Smooth muscle cell (in vitro differentiated cells): Measurements from ENCODE around the gene RPGRIP1L. TPM values are rescaled to one million over a fixed set of nuclear protein-coding genes. Genes with fewer than 3 reads are reported as not detected.

Source experiments
- DNase-seq: peaks from one replicate; lab custom pipeline; 2025; ENCODE audit not compliant: unreplicated experiment; lab: John Stamatoyannopoulos, UW
- H2AFZ ChIP-seq: fragments of 200-600 bp; sonication (generic); 2 replicates; pipeline ENCODE4 v1.6.0; 2016; ENCODE audit warnings: antibody characterized with exemption, low read depth, mild to moderate bottlenecking
- H3F3A ChIP-seq: fragments of 200-600 bp; sonication (generic); 2 replicates; pipeline ENCODE4 v1.6.0; 2017; ENCODE audit warnings: antibody characterized with exemption, low read depth
- H3K27ac ChIP-seq: fragments of 200-600 bp; sonication (generic); 2 replicates; pipeline ENCODE4 v1.5.1; 2016; ENCODE audit warnings: low read depth, mild to moderate bottlenecking
- H3K27me3 ChIP-seq: fragments of 200-600 bp; sonication (generic); 2 replicates; pipeline ENCODE4 v1.6.1; 2016; ENCODE audit warnings: low read depth, mild to moderate bottlenecking
- H3K36me3 ChIP-seq: fragments of 200-600 bp; sonication (generic); 2 replicates; pipeline ENCODE4 v1.5.1; 2016; ENCODE audit warnings: low read depth
- H3K4me1 ChIP-seq: fragments of 200-600 bp; sonication (generic); 2 replicates; pipeline ENCODE4 v1.5.1; 2016; ENCODE audit warnings: low read depth
- H3K4me2 ChIP-seq: fragments of 200-600 bp; sonication (generic); 2 replicates; pipeline ENCODE4 v1.6.0; 2016; ENCODE audit warnings: mild to moderate bottlenecking
- H3K4me3 ChIP-seq: fragments of 200-600 bp; sonication (generic); 2 replicates; pipeline ENCODE4 v1.5.1; 2016; ENCODE audit warnings: mild to moderate bottlenecking
- H3K79me2 ChIP-seq: fragments of 200-600 bp; sonication (generic); 2 replicates; pipeline ENCODE4 v1.6.0; 2016; ENCODE audit warnings: low read depth, mild to moderate bottlenecking
- H3K9ac ChIP-seq: fragments of 200-600 bp; sonication (generic); 2 replicates; pipeline ENCODE4 v1.6.0; 2016; ENCODE audit warnings: low read depth
- H3K9me3 ChIP-seq: fragments of 200-600 bp; sonication (generic); replicated peaks from 2 replicates; pipeline ENCODE4 v1.5.1; 2016; ENCODE audit warnings: low read depth
- H4K20me1 ChIP-seq: fragments of 200-600 bp; sonication (generic); 2 replicates; pipeline ENCODE4 v1.6.0; 2016; ENCODE audit warnings: low read depth
- CTCF ChIP-seq: fragments of 200-600 bp; sonication (generic); IDR thresholded peaks from 2 replicates; pipeline ENCODE4 v1.5.1; 2017; ENCODE audit warnings: borderline replicate concordance, mild to moderate bottlenecking, antibody characterized with exemption; ENCODE audit not compliant: insufficient read depth, poor library complexity, severe bottlenecking
- WGBS: methylation state at CpG from one replicate; pipeline ENCODE4 v1.1.7; 2016; ENCODE audit warnings: low lambda C conversion rate; 5-methylcytosine and 5-hydroxymethylcytosine counted together
- polyA plus RNA-seq: library from polyadenylated mRNA; unstranded; fragments of >200 nt; fragmentation: Nextera tagmentation; extraction: Ambion mirVana; gene quantifications from 2 replicates; pipeline ENCODE4 v1.2.1, GENCODE V29; 2016
- total RNA-seq: library from RNA; depleted of rRNA; stranded (reverse); fragments of >200 nt; gene quantifications from 2 replicates; pipeline ENCODE4 v1.2.3, GENCODE V29; 2014

RPGRIP1L gene
- total and polyA plus RNA-seq, 2 experiments from 2014 or later: 5.8 to 11.6 TPM

DNA sequence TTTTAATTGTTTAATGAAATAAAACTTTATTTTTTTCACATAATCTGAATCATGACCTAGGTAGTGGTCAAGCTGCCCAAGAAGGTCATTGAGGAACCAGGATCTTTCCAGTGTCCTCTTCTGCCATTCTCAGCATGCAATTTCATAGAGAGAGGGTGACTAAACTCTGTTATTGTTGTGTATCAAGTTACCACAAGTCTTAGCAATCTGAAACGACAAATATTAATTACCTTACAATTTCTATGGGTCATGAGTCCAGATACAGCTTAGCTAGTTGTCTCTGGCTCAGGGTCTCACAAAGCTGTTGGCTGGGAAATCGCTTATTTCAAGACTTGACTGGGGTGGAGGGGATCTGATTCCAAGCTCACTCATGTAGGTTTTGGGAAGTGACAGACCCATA is 37.9 kb upstream of the RPGRIP1L start:
- DNase-seq: no peak
- no peak overlapping the region for H3K4me2 ChIP-seq
- no peaks in the 10 kb centered on the region for H3F3A ChIP-seq
- peaks cover 95% of the 10 kb centered on the region for H4K20me1 ChIP-seq
- no peaks in the 10 kb centered on the region for H3K27me3 ChIP-seq
- H3K4me1 ChIP-seq: peaks cover 12% of the 10 kb centered on the region
- 89% methylated on average over 2 of the region's 2 CpGs for WGBS
- H3K36me3 ChIP-seq: no peaks in the 10 kb centered on the region
- no peak overlapping the region for H3K9ac ChIP-seq
- H3K9me3 ChIP-seq: no peaks in the 10 kb centered on the region
- peaks cover 48% of the 10 kb centered on the region for H3K79me2 ChIP-seq
- no peak overlapping the region for H2AFZ ChIP-seq
- no peak for TF ChIP-seq CTCF
- no peak overlapping the region for H3K27ac ChIP-seq
- H3K4me3 ChIP-seq: no peak overlapping the region

GRCh38 chr16:53740933-53741531 is 37.4 kb upstream of the RPGRIP1L start:
- H2AFZ ChIP-seq: no peak overlapping the region
- peaks cover 97% of the 10 kb centered on the region for H4K20me1 ChIP-seq
- H3K4me3 ChIP-seq: no peak overlapping the region
- H3K27me3 ChIP-seq: no peaks in the 10 kb centered on the region
- DNase-seq: no peak
- H3K4me1 ChIP-seq: peaks cover 8% of the 10 kb centered on the region
- no peak overlapping the region for H3K27ac ChIP-seq
- no peak overlapping the region for H3K9ac ChIP-seq
- no peak overlapping the region for H3K4me2 ChIP-seq
- H3K79me2 ChIP-seq: peaks cover 52% of the 10 kb centered on the region
- 91% methylated on average over 3 of the region's 3 CpGs for WGBS
- H3K9me3 ChIP-seq: no peaks in the 10 kb centered on the region
- TF ChIP-seq CTCF: no peak
- H3F3A ChIP-seq: no peaks in the 10 kb centered on the region
- no peaks in the 10 kb centered on the region for H3K36me3 ChIP-seq

- TF ChIP-seq CTCF: no peak
- Histone ChIP-seq H4K20me1 (peaks cover 97% of the 10 kb centered on the region), H3K4me3 (no peak overlapping the region), H3F3A (no peaks in the 10 kb centered on the region), H3K9me3 (no peaks in the 10 kb centered on the region), H3K36me3 (no peaks in the 10 kb centered on the region), H3K27me3 (no peaks in the 10 kb centered on the region), H3K4me1 (peaks cover 6% of the 10 kb centered on the region), H3K27ac (no peak overlapping the region), H3K79me2 (peaks cover 52% of the 10 kb centered on the region), H3K4me2 (no peak overlapping the region), H2AFZ (no peak overlapping the region), H3K9ac (no peak overlapping the region)
- DNase-seq: no peak
These were observed 36.8 kb upstream of the RPGRIP1L start for GRCh38 chr16:53740476-53740875.

DNA sequence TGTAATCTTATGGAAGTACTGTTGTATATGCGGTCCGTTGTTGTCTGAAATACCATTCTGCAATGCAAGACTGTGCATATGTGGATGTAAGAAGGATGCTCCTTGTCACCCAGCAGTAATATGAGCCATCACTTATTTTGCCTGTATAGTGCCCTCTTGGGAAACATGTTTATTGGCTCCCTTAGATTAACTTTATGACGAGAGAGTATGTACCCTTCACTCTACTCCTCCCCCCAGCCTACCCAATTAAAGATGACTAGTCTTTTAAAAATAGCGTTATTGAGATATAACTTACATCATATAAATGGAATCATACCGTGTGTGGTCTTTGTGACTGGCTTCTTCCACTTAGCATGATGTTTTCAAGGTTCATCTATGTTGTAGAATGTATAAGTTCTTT is 33.9 kb upstream of the RPGRIP1L start:
- Histone ChIP-seq H3K4me3 (no peak overlapping the region), H3K9ac (no peak overlapping the region), H3F3A (no peaks in the 10 kb centered on the region), H2AFZ (no peak overlapping the region), H4K20me1 (peaks cover 97% of the 10 kb centered on the region), H3K27me3 (no peaks in the 10 kb centered on the region), H3K27ac (no peak overlapping the region), H3K4me2 (no peak overlapping the region), H3K9me3 (no peaks in the 10 kb centered on the region), H3K4me1 (peaks cover 6% of the 10 kb centered on the region), H3K36me3 (no peaks in the 10 kb centered on the region), H3K79me2 (peaks cover 52% of the 10 kb centered on the region)
- TF ChIP-seq CTCF: no peak
- no peak for DNase-seq
- WGBS: 82% methylated on average over 5 of the region's 5 CpGs
